HAP-1 (cell line): Measurements from ENCODE around the gene TNFRSF19.
A peak's percentile ranks its signal among the peaks of the same experiment; 100 is the strongest.

Experiments used
- DNase-seq, 2 experiments: peaks; one replicate each; pipeline ENCODE4 v3.0.0-alpha.2; 2016 to 2020; ENCODE audit warnings: low spot score in 2 of 2
- H3K27me3 ChIP-seq: fragments of 250-450 bp; sonication (Bioruptor Pico); 2 replicates; pipeline ENCODE4 v1.5.1; 2020; ENCODE audit warnings: low read depth, mild to moderate bottlenecking, moderate library complexity
- H3K36me3 ChIP-seq: fragments of 250-450 bp; sonication (Bioruptor Pico); replicated peaks from 2 replicates; pipeline ENCODE4 v1.5.1; 2020; ENCODE audit warnings: mild to moderate bottlenecking
- H3K4me1 ChIP-seq: fragments of 250-450 bp; sonication (Bioruptor Pico); 2 replicates; pipeline ENCODE4 v1.5.1; 2020; ENCODE audit warnings: mild to moderate bottlenecking
- H3K4me3 ChIP-seq: fragments of 250-450 bp; sonication (Bioruptor Pico); 2 replicates; pipeline ENCODE4 v1.5.1; 2020; ENCODE audit warnings: mild to moderate bottlenecking, moderate library complexity
- H3K9me3 ChIP-seq: fragments of 250-450 bp; sonication (Bioruptor Pico); 2 replicates; pipeline ENCODE4 v1.5.1; 2020; ENCODE audit warnings: mild to moderate bottlenecking, moderate library complexity
- in situ Hi-C: fragments of 300-500 bp; cut with MboI; formaldehyde crosslinking; loops from 3 replicates; pipeline ENCODE4 v1.14.3; 2020; ENCODE audit warnings: low sequenced_read_pairs, inconsistent platforms, mixed read lengths

The TNFRSF19 gene

DNA sequence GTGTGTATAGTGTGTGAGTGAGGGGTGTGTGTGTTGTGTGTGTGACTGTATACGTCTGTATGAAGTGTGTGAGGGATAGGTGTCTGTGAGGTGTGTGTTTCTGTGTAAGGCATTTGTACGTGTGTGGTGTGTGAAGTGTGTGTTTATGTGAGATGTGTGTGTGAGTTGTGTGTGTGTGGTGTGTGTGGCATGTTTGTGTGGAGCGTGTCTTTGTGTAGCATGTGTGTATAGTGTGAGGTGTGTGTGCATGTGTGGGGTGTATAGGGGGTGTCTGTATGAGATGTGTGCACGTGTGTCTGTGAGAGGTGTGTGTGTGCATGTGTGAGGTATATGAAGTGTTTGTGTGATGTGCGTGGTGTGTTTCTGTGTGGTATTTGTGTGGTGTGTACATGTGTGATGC lies 13.2 kb upstream of the TNFRSF19 start:
- no peak for DNase-seq
- no peaks in the 10 kb centered on the region for H3K27me3 ChIP-seq
- H3K9me3 ChIP-seq: no peaks in the 10 kb centered on the region
- H3K4me1 ChIP-seq: peaks cover 14% of the 10 kb centered on the region
- no peak overlapping the region for H3K4me3 ChIP-seq
- in situ Hi-C loops: no loop called here
- no peaks in the 10 kb centered on the region for H3K36me3 ChIP-seq

DNA sequence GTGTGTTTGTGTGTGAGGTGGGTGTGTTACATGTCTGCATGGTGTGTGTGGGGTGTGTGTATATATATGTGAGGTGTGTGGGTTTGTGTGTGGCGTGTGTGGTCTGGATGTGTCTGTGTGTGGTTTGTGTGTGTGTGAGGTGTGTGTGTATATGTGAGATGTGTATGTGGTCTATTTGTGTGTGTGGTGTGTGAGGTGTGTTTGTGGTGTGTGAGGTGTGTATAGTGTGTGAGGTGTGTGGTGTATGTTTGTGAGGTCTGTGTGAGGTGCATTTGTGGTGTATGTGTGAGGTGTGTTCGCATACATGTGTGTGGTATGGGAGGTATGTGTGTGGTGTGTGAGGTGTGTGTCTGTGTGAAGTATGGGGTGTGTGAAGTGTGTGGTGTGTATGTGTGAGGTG lies 12.5 kb upstream of the TNFRSF19 start:
- Histone ChIP-seq H3K27me3 (no peaks in the 10 kb centered on the region), H3K4me1 (peaks cover 7% of the 10 kb centered on the region), H3K4me3 (no peak overlapping the region), H3K36me3 (no peaks in the 10 kb centered on the region), H3K9me3 (no peaks in the 10 kb centered on the region)
- in situ Hi-C loops: no loop called here
- no peak for DNase-seq

DNA sequence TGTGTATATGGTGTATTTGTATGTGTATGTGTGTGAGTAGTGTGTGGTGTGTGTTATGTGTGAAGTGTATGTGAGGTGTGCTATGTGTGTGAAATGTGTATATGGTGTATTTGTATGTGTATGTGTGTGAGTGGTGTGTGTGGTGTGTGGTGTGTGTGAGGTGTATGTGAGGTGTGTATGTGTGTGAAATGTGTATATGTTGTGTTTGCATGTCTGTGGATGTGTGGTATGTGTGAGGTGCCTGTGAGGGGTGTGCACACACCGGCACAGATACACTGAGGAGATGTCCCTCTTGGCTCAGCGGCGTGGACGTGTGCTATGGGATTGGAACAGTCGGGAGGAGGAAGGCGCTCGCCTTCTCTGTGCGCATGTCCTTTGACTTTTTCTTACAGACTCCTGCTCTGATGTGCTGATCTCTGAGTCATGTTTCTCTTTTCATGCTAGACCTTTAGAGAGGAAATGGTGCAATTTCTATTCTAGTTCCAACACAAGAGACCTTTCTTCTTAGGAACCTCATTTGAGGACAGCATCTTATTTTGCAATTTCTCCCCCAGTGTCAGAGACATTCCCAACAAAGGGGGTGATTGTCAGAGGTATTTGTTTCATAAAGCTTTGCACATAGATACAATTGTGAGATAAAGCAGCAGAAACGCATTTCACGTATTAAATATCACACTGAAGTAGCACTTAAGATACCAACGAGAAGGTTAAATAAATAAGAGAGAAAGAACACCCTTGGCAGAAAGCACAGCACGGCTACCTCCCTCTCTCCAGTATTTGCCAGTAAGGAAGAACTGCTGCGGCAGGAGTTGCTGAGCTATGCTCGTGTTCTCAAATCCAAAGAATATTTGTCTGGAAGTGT lies 11.3 kb upstream of the TNFRSF19 start:
- Histone ChIP-seq H3K27me3 (no peaks in the 10 kb centered on the region), H3K4me3 (no peak overlapping the region), H3K36me3 (no peaks in the 10 kb centered on the region), H3K4me1 (peaks cover 5% of the 10 kb centered on the region), H3K9me3 (no peaks in the 10 kb centered on the region)
- in situ Hi-C loops: no loop called here
- DNase-seq: peak; percentile 63 to 78

DNA sequence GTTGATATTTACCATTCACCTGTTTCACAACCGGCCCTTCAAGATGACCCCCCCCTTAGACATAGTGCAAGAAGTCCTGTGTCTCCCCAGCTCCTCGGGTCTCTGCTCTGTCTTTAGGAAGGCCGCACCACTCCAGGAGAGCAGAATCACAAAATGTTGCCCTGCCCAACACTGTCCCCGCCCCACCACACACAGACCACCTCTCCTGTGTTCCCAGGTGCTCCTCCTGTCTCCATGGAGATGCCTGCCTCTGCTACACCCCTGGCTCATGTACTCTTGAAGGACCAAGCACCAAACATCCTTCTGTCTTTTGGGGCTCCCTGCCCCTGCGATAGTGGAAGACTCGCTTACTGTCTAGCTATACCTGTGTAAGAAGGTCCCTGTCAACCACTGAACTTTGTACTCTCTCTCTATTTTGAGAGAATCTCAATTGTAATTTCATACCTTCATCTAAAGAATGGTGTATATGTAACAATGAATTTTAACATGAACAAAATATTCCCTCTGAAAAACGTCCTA lies 9.6 kb upstream of the TNFRSF19 start:
- Histone ChIP-seq H3K36me3 (no peaks in the 10 kb centered on the region), H3K4me3 (no peak overlapping the region), H3K27me3 (no peaks in the 10 kb centered on the region), H3K4me1 (peaks cover 5% of the 10 kb centered on the region), H3K9me3 (no peaks in the 10 kb centered on the region)
- no peak for DNase-seq
- in situ Hi-C loops: no loop called here

DNA sequence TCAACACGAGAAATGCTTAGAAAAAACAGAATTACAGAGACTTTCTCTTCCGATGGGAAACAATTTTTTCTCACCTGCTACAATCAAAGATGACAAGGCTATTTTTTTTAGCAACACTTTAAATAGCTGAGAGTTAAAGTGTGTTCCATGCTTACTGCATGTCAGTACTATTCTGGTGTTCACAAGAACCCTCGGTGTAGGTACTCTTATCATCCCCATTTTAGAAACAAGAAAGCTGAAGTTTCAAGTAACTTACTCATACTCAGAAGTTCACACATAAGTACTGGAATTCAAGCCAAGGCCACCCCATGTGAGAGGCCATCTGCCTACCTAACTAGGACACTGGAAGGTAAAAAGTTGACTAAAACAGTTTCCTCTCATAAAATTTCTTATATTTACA lies 9.0 kb upstream of the TNFRSF19 start:
- in situ Hi-C loops: no loop called here

DNA sequence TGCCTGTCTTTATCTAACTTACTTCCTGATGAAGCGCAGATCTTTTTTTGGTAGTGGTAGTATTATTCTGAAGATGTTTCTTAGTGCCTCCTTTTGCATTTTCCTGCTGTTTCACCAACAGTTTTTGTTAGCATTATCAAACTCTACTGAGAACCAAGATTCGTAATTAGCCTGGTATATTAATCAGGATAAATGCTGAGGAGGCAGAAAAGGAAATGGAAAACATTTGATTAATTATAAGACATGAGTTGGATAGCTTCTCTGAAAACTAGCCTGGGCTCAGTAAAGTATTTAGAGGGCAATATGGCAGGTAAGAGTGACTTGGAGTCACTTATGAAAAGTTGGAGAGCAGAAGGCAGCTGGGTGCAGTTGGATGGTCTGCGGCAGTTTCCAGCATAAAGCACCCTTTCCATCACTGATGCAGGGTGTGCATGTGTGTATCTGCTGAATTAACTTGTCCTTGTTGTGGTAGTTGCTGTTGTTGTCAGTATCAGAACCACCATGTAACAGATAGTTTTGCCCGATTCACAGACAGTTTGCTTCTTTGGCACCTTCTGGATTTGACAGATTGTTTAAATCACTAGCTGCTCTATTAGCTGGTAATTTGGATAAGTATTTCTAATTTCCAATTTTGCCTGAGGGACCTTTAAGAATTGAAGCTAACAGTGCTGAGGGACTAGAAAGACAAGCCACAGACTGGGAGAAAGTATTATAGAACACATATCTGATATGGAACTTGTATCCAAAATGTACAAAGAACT lies 6.9 kb upstream of the TNFRSF19 start:
- H3K4me1 ChIP-seq: peaks cover 5% of the 10 kb centered on the region
- in situ Hi-C loops: no loop called here
- no peaks in the 10 kb centered on the region for H3K27me3 ChIP-seq

More for the DNA sequence above, 9.0 kb upstream of the TNFRSF19 start:
- Histone ChIP-seq H3K27me3 (no peaks in the 10 kb centered on the region), H3K4me3 (no peak overlapping the region), H3K36me3 (no peaks in the 10 kb centered on the region), H3K9me3 (no peaks in the 10 kb centered on the region), H3K4me1 (peaks cover 5% of the 10 kb centered on the region)
- no peak for DNase-seq

DNA sequence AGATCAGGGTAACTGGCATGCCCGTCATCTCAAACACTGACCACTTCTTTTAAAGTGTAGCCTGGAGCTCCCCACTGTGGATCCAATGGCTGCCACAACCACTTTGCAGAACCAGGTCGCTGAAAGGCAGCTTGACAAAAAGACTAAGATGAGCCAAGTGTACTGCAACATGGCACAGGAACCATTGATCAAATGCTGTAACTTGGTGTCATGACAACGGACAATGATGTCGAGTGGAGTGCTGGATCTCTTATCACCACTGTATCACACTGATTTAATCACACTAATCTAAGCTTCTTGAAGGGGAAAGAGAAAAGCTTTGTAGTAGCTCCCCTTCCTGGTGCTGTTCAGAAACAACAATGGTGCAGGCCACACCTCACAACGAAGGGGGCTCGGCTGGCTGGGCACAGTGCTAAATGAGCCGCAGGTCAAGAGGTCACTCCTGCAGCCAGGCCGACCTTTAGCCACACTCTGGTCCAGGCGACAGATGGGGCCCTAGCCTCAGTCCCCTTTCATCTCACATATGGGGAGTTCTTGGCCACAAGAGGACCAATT lies 2.2 kb upstream of the TNFRSF19 start:
- no peak overlapping the region for H3K4me3 ChIP-seq
- peaks cover 5% of the 10 kb centered on the region; the same call in 1 of the 2 replicates for H3K4me1 ChIP-seq
- in situ Hi-C loops: no loop called here
- no peaks in the 10 kb centered on the region for H3K36me3 ChIP-seq
- no peak for DNase-seq
- H3K27me3 ChIP-seq: peaks cover 16% of the 10 kb centered on the region
- H3K9me3 ChIP-seq: no peaks in the 10 kb centered on the region

More for the DNA sequence above, 6.9 kb upstream of the TNFRSF19 start:
- H3K36me3 ChIP-seq: no peaks in the 10 kb centered on the region
- no peaks in the 10 kb centered on the region for H3K9me3 ChIP-seq
- DNase-seq: no peak
- H3K4me3 ChIP-seq: no peak overlapping the region

DNA sequence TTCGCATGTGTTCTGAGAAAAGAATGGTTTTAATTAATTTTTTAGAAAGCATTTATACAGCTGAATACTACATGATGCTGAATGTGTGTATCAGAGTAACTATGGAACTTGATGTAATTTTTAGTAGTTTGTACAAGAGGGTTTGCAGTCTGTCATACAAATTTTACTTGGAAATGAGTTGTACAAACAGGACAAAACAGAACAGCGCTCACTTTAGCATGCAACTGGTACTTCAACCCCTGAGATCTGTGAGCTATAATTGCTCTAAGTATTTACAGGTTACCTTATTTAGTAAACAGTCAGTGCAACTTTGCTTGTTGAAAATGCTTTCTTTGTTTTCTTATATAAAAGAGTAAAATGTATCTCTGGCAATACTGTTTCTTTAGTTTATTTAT lies 706 bp downstream of the TNFRSF19 start:
- Histone ChIP-seq H3K36me3 (no peaks in the 10 kb centered on the region), H3K27me3 (peaks cover 16% of the 10 kb centered on the region), H3K4me1 (peaks cover 5% of the 10 kb centered on the region; the same call in 1 of the 2 replicates), H3K9me3 (no peaks in the 10 kb centered on the region), H3K4me3 (no peak overlapping the region)
- in situ Hi-C loops: no loop called here
- no peak for DNase-seq

DNA sequence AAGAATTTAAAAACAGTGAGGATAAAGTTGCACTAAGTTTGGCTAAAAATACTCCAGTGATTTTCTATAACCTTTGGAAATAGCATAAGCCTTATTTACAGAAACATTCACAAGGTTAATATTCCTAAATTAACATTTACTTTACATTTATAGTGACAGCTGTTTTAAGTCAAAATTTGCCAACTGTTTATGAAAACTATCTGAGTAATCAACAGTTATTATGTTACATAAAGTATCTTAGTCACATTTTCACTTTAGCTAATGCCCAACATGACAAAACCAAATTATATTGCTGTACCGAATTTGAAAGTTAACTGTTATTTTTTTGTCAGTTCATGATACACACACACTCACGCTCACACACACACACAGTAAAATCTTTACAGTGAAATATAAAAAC lies 1.2 kb downstream of the TNFRSF19 start:
- no peak overlapping the region for H3K4me3 ChIP-seq
- no peaks in the 10 kb centered on the region for H3K36me3 ChIP-seq
- peaks cover 5% of the 10 kb centered on the region; the same call in 1 of the 2 replicates for H3K4me1 ChIP-seq
- DNase-seq: no peak
- no peaks in the 10 kb centered on the region for H3K9me3 ChIP-seq
- in situ Hi-C loops: no loop called here
- peaks cover 16% of the 10 kb centered on the region for H3K27me3 ChIP-seq

DNA sequence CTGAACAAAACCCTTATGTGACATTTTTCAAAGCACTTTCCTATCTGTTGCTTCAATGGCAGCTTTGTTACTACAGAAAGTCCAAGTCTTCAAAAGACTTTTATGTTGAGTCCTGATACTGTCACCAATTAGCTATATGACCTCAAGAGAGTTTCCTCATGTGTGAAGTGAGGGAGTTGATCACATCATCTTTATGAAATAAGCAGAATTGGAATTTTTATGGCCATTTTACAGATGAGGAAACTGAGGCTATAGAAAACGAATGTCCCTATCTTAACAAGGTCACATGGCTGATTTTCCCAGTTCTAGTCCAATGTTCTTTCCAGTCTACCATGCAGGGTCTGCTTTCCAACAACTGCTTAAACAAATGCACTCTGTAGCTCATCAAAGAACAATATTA lies 2.6 kb downstream of the TNFRSF19 start:
- peaks cover 16% of the 10 kb centered on the region for H3K27me3 ChIP-seq
- H3K36me3 ChIP-seq: no peaks in the 10 kb centered on the region
- H3K9me3 ChIP-seq: no peaks in the 10 kb centered on the region
- no peak overlapping the region for H3K4me3 ChIP-seq
- H3K4me1 ChIP-seq: peaks cover 5% of the 10 kb centered on the region; the same call in 1 of the 2 replicates
- no peak for DNase-seq
- in situ Hi-C loops: no loop called here

DNA sequence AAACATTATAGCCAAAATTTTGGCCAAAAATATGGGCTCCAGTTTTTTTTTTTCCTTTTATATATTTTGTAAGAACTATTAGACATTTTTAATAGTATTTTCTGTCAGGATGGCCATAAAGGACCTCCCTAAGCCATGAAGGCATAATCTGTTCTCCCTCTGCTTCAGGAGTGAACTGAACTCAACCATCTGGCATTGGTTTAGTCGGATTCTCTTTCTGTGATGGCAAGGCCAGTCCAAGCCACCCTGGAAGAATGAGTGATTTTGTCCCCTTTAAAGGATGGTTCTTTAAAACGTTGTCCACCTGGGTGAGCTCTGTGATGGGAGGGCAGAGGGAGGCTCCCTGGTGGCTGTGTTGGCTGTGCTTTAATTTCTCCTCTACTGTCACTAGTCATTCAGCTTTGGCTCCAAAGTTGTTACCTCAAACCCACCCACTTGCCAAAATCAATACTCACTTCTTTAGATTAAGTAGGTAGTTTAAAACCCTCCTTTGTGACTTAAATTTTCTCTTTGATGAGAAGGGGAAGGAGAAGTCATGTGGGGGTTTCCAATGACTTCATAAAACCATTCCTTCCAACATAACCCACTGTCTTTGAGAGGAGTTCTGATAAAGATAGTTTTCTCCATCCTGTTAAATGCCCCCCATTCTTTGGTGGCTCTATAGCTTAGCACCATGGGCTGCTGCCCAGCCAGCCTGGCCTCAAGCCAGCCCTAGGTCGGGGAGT lies 4.4 kb downstream of the TNFRSF19 start:
- Histone ChIP-seq H3K9me3 (no peaks in the 10 kb centered on the region), H3K27me3 (peaks cover 13% of the 10 kb centered on the region), H3K4me1 (peaks cover 5% of the 10 kb centered on the region; the same call in 1 of the 2 replicates), H3K4me3 (no peak overlapping the region), H3K36me3 (no peaks in the 10 kb centered on the region)
- DNase-seq: no peak
- in situ Hi-C loops: loop anchor here (5.0 kb wide), 1 partner anchor 107 kb away; no protein-coding TSS in a partner anchor

DNA sequence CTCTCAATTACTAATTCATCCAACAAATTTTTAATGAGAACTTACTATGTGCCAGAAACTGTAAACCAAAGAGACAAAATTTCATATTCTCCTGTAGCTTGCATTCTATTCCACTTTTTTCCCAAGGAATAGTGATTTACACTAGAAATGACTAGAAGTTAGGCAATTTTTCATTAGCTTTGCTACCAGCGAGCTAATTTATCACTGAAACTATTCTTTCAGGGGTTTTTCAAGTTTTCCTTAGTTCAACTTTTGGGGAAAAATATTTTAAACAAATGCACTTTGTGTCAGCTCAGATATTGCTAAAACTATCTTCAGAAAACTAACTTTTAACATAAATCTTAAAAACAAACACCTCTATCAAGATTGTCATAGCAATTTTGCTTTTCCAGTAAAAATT lies 5.4 kb downstream of the TNFRSF19 start:
- Histone ChIP-seq H3K4me3 (no peak overlapping the region), H3K27me3 (peaks cover 10% of the 10 kb centered on the region; the same call in 1 of the 2 replicates), H3K36me3 (no peaks in the 10 kb centered on the region), H3K9me3 (no peaks in the 10 kb centered on the region), H3K4me1 (peaks cover 7% of the 10 kb centered on the region)
- no peak for DNase-seq
- in situ Hi-C loops: loop anchor here (5.0 kb wide), 1 partner anchor 108 kb away; no protein-coding TSS in a partner anchor
